ENCODE data around the gene ZNF785.

The ZNF785 gene

GRCh38 chr16:30581457-30581856 is 4.0 kb downstream of the ZNF785 start:
- H3K27ac ChIP-seq, result no peak overlapping the region
- TF ChIP-seq, protein P1, sequence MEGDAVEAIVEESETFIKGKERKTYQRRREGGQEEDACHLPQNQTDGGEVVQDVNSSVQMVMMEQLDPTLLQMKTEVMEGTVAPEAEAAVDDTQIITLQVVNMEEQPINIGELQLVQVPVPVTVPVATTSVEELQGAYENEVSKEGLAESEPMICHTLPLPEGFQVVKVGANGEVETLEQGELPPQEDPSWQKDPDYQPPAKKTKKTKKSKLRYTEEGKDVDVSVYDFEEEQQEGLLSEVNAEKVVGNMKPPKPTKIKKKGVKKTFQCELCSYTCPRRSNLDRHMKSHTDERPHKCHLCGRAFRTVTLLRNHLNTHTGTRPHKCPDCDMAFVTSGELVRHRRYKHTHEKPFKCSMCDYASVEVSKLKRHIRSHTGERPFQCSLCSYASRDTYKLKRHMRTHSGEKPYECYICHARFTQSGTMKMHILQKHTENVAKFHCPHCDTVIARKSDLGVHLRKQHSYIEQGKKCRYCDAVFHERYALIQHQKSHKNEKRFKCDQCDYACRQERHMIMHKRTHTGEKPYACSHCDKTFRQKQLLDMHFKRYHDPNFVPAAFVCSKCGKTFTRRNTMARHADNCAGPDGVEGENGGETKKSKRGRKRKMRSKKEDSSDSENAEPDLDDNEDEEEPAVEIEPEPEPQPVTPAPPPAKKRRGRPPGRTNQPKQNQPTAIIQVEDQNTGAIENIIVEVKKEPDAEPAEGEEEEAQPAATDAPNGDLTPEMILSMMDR (conservative IDR thresholded peaks at IDR 0.05), result no peak
- TF ChIP-seq ZFX (IDR thresholded peaks at IDR 0.05), result no peak

GRCh38 chr16:30574678-30575077 is 10.8 kb downstream of the ZNF785 start:
- TF ChIP-seq, protein P1 (conservative IDR thresholded peaks at IDR 0.05), result no peak
- no peak for TF ChIP-seq ZFX (IDR thresholded peaks at IDR 0.05)
- no peak overlapping the region for H3K27ac ChIP-seq

DNA sequence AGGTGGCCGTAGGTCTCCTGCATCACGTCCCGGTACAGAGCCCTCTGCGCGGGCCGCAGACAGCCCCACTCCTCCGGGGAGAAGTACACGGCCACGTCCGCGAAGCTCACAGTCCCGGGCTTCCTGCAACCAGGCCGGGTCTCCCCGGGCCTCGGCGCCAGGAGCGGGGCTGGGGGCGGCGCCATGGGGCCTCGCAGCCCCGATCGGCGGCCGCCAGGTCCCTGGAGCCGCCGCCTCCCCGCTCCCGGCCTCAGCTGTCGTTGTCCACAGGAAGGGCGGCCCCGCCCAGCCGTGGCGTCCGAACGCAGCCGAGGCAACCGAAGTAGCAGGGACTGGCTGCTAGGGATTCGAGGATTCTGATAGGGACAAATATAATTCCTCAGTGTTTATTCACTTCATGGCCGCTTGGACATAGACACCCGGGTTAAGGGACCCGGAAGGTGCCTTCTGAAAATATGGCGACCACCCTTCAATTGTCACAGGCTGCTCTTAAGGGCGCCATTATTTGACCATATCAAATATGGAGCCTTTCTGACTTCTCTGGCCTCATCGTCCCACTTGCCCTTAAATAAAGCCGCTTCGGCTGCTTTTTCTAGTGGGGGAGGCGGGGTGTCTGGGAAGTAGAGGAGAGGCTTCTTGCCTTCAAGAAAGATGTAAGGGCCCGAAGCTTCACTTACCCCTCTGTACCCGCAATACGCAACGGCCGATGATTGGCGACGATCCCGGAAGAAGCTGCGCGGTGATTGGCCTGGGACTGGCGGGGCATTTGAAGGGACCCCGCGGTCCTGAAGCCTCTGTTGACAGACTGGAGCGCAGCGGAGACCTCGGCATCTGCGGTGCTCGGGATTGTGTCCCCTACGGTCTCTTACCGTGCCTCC is 13.8 kb downstream of the ZNF785 start, which contains the start of gene ZNF688:
ZNF688 (minus strand) TSS at position 270 of the 878 bp plus-strand sequence; CDS start at position 185, 85 bp downstream.
- peak within 1 kb of the TSS; percentile 82 for H3K27ac ChIP-seq
- TF ChIP-seq ZFX (IDR thresholded peaks at IDR 0.05), result peak; percentile 73; the same call in 1 of the 2 replicates
- TF ChIP-seq, protein P1 (conservative IDR thresholded peaks at IDR 0.05), result no peak

DNA sequence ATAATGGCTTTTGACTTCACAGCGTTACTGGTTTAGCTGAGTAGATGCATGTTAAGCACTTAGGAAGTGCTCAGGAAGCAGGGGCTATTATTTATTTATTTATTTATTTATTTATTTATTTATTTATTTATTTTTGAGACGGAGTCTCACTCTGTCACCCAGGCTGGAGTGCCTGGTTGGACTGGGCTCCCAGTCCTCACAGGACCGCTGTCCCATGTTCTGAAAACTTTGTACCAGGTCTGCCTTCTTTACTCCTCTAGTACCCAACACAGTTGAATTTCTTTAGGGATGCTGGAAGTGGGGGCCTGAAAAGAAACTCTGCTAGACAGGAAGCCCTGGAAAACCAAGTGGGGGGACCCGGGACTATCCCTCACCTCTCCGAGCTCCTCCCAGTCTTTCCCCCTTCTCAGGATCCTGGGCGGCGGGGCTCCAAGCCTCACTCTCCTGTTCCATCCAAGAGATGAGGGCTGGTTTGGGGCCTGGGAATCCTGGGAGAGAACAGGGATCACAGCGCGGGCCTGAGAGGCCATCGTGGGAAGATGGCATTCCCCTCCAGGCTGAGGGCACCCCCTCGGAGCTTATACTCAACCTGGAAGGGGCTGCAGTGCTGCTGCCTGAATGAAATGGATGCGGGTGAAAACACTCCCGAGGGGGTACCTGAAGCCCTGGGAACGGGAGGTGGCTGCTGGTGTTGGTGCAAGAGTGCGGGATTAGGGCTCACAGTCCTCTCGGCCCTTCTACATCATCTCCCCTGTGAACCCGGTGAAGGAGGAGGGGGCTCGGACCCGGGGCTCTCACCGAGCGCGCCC is 14.7 kb downstream of the ZNF785 start:
- H3K27ac ChIP-seq, result peak overlapping the region; percentile 82
- TF ChIP-seq ZFX (IDR thresholded peaks at IDR 0.05), result no peak
- TF ChIP-seq, protein P1 (conservative IDR thresholded peaks at IDR 0.05), result no peak

- H3K27ac ChIP-seq, result no peak overlapping the region
- TF ChIP-seq ZFX (IDR thresholded peaks at IDR 0.05), result no peak
- TF ChIP-seq, protein P1 (conservative IDR thresholded peaks at IDR 0.05), result no peak
Observed at GRCh38 chr16:30569746-30570635, 15.5 kb downstream of the ZNF785 start.

DNA sequence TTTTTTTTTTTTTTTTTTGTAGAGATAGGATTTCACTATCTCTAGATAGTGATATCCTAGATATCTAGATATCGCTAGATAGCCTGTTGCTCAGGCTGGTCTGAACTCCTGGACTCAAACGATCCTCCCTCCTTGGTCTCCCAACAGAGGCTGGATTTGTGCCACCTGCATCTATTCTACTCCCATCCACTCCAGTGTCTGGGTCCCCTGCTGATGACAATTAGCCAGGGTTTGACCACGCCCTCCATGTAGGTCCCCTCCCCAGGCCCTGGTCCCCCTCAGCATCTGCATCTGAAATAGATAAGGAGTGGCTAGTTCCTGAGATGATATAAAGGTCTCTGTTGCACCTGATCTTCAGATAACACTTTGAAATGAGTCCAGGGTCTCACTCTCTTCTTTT is 16.2 kb downstream of the ZNF785 start:
- TF ChIP-seq, protein P1 (conservative IDR thresholded peaks at IDR 0.05), result no peak
- TF ChIP-seq ZFX (IDR thresholded peaks at IDR 0.05), result no peak
- no peak overlapping the region for H3K27ac ChIP-seq
